ENCODE data around the gene ARID1B. TPM values are rescaled to one million over a fixed set of nuclear protein-coding genes. Genes with fewer than 3 reads are reported as not detected.

ARID1B gene
- total RNA-seq, 1 donor from 2014 or later: 16.3 TPM

DNA sequence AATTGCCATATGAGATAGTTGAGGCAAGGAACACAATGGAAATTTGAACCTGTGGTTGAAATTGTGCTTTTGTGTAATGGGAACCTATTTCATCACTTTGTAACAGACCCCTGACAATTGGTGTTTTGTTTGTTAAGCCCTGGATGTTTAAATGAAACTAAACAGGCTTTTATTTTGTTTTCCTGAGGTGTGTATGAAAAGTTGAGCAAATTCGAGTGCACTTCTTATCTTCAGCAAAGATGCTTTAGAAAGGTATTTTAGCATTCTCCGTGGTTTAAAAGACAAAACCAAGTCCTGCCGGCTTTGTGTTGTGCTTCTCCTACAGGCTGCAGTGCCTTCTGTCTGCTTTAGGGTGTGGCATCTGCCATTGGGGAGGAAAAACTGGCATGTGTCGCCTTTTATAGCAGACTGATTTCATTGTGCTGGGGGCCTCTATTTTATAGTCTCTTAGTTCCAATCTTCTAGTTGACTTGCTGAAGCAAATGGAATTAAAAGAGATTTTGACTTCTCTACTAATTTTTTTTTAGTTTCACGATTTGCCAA lies 2.2 kb upstream of the ARID1B start:
- Histone ChIP-seq H3K36me3 (ENCODE audit: control insufficient read depth, insufficient read depth, low read length) (no peaks in the 10 kb centered on the region), H3K27me3 (ENCODE audit: control insufficient read depth, insufficient read depth, low read length) (no peaks in the 10 kb centered on the region), H3K4me3 (ENCODE audit: low read depth, low read length) (no peak overlapping the region)
- TF ChIP-seq CTCF (IDR thresholded peaks at IDR 0.05; ENCODE audit: insufficient read depth, low read length, severe bottlenecking): no peak
- peak; percentile 31 for DNase-seq (ENCODE audit: low read depth)
- no peak for FAIRE-seq

GRCh38 chr6:156775717-156776116 lies 1.5 kb upstream of the ARID1B start:
- no peak for FAIRE-seq
- no peak for TF ChIP-seq CTCF (IDR thresholded peaks at IDR 0.05; ENCODE audit: insufficient read depth, low read length, severe bottlenecking)
- Histone ChIP-seq H3K4me3 (ENCODE audit: low read depth, low read length) (no peak overlapping the region), H3K27me3 (ENCODE audit: control insufficient read depth, insufficient read depth, low read length) (no peaks in the 10 kb centered on the region), H3K36me3 (ENCODE audit: control insufficient read depth, insufficient read depth, low read length) (no peaks in the 10 kb centered on the region)
- peak; percentile 32 for DNase-seq (ENCODE audit: low read depth)

DNA sequence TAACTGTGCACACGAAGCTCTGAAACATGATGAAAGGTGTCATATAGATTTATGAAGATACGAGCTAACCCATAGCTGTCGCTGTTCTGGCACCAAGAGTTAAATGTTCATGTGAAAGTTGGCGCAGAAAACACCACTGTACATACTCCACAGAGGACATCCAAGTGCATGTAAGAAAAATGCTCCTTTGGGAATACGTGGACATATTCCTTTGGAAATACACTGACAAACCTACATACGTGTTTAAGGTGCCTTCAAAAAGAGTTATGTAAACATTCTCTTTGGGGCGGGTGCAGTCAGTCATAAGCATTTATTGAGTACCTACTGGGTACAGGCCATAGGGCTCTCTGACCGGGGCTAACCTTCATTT lies 723 bp upstream of the ARID1B start:
- TF ChIP-seq CTCF (IDR thresholded peaks at IDR 0.05; ENCODE audit: insufficient read depth, low read length, severe bottlenecking): no peak
- no peaks in the 10 kb centered on the region for H3K36me3 ChIP-seq (ENCODE audit: control insufficient read depth, insufficient read depth, low read length)
- DNase-seq (ENCODE audit: low read depth) (peak; percentile 51), FAIRE-seq (no peak)
- H3K4me3 ChIP-seq (ENCODE audit: low read depth, low read length): peak overlapping the region; percentile 72
- no peaks in the 10 kb centered on the region for H3K27me3 ChIP-seq (ENCODE audit: control insufficient read depth, insufficient read depth, low read length)

- Histone ChIP-seq H3K4me3 (ENCODE audit: low read depth, low read length) (peak overlapping the region; percentile 72), H3K27me3 (ENCODE audit: control insufficient read depth, insufficient read depth, low read length) (no peaks in the 10 kb centered on the region), H3K36me3 (ENCODE audit: control insufficient read depth, insufficient read depth, low read length) (no peaks in the 10 kb centered on the region)
- no peak for DNase-seq (ENCODE audit: low read depth)
- FAIRE-seq: no peak
- no peak for TF ChIP-seq CTCF (IDR thresholded peaks at IDR 0.05; ENCODE audit: insufficient read depth, low read length, severe bottlenecking)
Measured at GRCh38 chr6:156777577-156778453, 637 bp downstream of the ARID1B start.

DNA sequence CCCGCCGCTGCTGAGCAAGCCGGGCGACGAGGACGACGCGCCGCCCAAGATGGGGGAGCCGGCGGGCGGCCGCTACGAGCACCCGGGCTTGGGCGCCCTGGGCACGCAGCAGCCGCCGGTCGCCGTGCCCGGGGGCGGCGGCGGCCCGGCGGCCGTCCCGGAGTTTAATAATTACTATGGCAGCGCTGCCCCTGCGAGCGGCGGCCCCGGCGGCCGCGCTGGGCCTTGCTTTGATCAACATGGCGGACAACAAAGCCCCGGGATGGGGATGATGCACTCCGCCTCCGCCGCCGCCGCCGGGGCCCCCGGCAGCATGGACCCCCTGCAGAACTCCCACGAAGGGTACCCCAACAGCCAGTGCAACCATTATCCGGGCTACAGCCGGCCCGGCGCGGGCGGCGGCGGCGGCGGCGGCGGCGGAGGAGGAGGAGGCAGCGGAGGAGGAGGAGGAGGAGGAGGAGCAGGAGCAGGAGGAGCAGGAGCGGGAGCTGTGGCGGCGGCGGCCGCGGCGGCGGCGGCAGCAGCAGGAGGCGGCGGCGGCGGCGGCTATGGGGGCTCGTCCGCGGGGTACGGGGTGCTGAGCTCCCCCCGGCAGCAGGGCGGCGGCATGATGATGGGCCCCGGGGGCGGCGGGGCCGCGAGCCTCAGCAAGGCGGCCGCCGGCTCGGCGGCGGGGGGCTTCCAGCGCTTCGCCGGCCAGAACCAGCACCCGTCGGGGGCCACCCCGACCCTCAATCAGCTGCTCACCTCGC lies 1.5 kb downstream of the ARID1B start:
- TF ChIP-seq CTCF (IDR thresholded peaks at IDR 0.05; ENCODE audit: insufficient read depth, low read length, severe bottlenecking): no peak
- no peak for FAIRE-seq
- no peak for DNase-seq (ENCODE audit: low read depth)
- Histone ChIP-seq H3K27me3 (ENCODE audit: control insufficient read depth, insufficient read depth, low read length) (no peaks in the 10 kb centered on the region), H3K36me3 (ENCODE audit: control insufficient read depth, insufficient read depth, low read length) (no peaks in the 10 kb centered on the region), H3K4me3 (ENCODE audit: low read depth, low read length) (peak overlapping the region; percentile 72)
